Thymus (tissue), 11 donors: ENCODE results near the gene ALKBH6. TPM values are rescaled to one million over a fixed set of nuclear protein-coding genes. Genes with fewer than 3 reads are reported as not detected.
"Not testable (repeated sequence)": the region's sequence is repeated elsewhere in the genome, so short reads cannot be mapped to it uniquely, and the experiment has no call there.

Experiments used
- DNase-seq, 9 donors: peaks; one replicate each; pipeline ENCODE4 v3.0.0-alpha.2; 2013; ENCODE audit warnings: low spot score in 9 of 9, low read depth in 6 of 9, missing footprints in 1 of 9
- H3K27ac ChIP-seq, 2 donors: one replicate each; pipeline ENCODE4 v1.5.1; 2013; ENCODE audit warnings: control low read depth in 1 of 2, low read depth in 1 of 2, low read length in 1 of 2, mild to moderate bottlenecking in 1 of 2, moderate library complexity in 1 of 2
- H3K27me3 ChIP-seq, 2 donors: one replicate each; pipeline ENCODE4 v1.5.1; 2013; ENCODE audit warnings: low read length in 1 of 2; ENCODE audit not compliant: control insufficient read depth in 2 of 2, insufficient read depth in 1 of 2
- H3K36me3 ChIP-seq, 2 donors: one replicate each; pipeline ENCODE4 v1.5.1; 2013; ENCODE audit warnings: low read length in 1 of 2, mild to moderate bottlenecking in 1 of 2, moderate library complexity in 1 of 2; ENCODE audit not compliant: control insufficient read depth in 2 of 2, insufficient read depth in 2 of 2
- H3K4me1 ChIP-seq, 2 donors: one replicate each; pipeline ENCODE4 v1.5.1; 2013; ENCODE audit warnings: low read length in 2 of 2; ENCODE audit not compliant: control insufficient read depth in 2 of 2, insufficient read depth in 2 of 2
- H3K4me3 ChIP-seq, 2 donors: one replicate each; pipeline ENCODE4 v1.5.1; 2013; ENCODE audit warnings: low read length in 2 of 2, control low read depth in 1 of 2, mild to moderate bottlenecking in 1 of 2
- H3K9me3 ChIP-seq, 2 donors: one replicate each; pipeline ENCODE4 v1.5.1; 2013; ENCODE audit warnings: low read length in 1 of 2, mild to moderate bottlenecking in 1 of 2; ENCODE audit not compliant: control insufficient read depth in 2 of 2, insufficient read depth in 1 of 2
- WGBS: extraction: QIAGEN DNeasy Blood & Tissue Kit; methylation state at CpG from one replicate; pipeline ENCODE4 v1.1.7; 2013; 5-methylcytosine and 5-hydroxymethylcytosine counted together
- polyA plus RNA-seq: library from polyadenylated mRNA; stranded (reverse); fragments of 200-250 nt; gene quantifications from one replicate; pipeline ENCODE4 v1.2.3, GENCODE V29; 2013
- total RNA-seq: library from RNA; stranded (reverse); fragments of 120-200 nt; gene quantifications from one replicate; pipeline ENCODE4 v1.2.4, GENCODE V29; 2013
- donor health status: healthy.

Gene ALKBH6
- total and polyA plus RNA-seq, 2 donors: 14.1 to 33.9 TPM

DNA sequence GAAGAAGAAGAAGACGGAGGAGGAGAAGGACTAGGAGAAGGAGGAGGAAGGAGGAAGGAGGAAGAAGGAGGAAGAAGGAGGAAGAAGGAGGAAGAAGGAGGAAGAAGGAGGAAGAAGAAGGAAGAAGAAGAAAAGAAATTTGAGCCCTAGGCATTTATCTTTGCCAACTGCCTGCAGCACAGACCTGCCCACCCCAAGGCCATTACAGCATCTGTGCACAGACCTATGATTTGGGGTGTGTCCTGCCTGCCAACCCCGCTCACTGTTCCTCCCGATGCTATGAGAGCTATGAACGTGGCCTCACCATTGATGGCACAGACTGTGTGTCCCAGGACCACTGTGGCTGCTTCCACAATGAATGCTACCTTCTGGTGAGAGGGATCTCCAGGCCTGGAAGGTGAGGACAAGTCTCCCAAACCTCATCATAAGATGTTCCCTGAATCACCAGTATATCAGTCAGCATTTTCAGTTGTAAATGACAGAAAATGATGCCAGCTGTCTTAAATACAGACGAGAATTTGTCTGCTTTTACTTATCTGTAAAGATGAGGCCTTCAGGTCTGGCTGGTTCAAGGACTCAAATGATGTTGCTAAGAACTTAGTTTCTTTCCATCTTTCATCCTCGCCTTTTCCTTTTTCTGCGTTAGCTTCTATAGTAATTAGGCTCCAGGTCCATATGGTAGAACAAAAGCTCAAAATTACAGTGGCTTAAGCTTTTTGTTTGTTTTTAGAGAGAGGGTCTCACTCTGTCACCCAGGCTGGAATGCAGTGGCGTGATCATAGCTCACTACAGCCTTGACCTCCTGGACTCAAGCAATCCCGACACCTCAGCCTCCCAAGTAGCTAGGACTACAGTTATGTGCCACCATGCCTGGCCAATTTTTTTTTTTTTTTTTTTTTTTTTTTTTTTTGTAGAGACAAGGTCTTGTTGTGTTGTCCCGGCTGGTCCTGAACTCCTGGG, 23.0 kb downstream of the ALKBH6 start:
- Histone ChIP-seq H3K4me1 (peaks cover 12 to 14% of the 10 kb centered on the region in 2 donors), H3K27ac (no peak overlapping the region), H3K9me3 (peaks cover 0 to 1% of the 10 kb centered on the region in 2 donors), H3K4me3 (no peak overlapping the region), H3K27me3 (peaks cover 10 to 46% of the 10 kb centered on the region in 2 donors), H3K36me3 (no peaks in the 10 kb centered on the region)
- no peak for DNase-seq
- 94% methylated on average over 10 of the region's 10 CpGs for WGBS

DNA sequence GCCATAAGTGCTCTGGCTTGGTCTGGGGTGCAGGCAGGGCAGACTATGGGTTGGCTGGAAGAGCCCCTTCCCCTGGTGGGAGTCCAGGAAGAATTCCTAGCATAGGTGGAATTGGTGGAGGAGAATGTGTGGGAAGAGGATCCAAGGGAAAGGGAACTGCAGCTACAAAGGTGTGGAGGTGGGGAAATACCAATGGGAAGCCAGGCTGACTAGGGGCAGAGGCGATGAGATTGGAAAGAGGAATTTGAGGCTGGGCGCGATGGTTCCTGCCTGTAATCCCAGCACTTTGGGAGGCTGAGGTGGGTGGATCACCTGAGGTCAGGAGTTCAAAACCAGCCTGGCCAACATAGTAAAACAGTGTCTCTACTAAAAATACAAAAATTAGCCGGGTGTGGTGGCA, 23.9 kb downstream of the ALKBH6 start:
- no peak for DNase-seq
- 96% methylated on average over 4 of the region's 4 CpGs for WGBS
- peaks cover 6% of the 10 kb centered on the region in 2 donors for H3K4me1 ChIP-seq

DNA sequence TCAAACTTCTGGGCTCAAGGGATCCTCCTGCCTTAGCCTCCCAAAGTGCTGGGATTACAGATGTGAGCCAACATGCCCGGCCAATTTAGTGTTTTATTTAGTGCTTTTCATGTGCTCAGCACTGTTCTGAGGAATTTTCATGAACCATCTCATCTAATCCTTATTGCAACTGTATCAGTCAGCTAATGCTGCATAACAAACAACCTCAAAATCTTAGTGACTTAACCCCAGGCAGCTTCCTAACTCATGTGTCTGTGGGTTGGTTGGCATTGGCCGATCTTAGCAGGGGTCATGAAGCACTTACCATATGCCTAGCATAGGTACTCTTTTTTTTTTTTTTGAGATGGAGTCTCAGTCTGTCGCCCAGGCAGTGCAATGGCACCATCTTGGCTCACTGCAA, 25.2 kb downstream of the ALKBH6 start:
- H3K9me3 ChIP-seq: peaks cover 0 to under 1% of the 10 kb centered on the region in 2 donors
- WGBS: 97% methylated on average over 3 of the region's 3 CpGs
- H3K27ac ChIP-seq: no peak overlapping the region
- DNase-seq: no peak
- H3K27me3 ChIP-seq: peaks cover 10 to 59% of the 10 kb centered on the region in 2 donors
- no peak overlapping the region for H3K4me3 ChIP-seq
- H3K4me1 ChIP-seq: no peaks in the 10 kb centered on the region
- H3K36me3 ChIP-seq: no peaks in the 10 kb centered on the region

More for the DNA sequence above, 23.9 kb downstream of the ALKBH6 start:
- peaks cover 0 to 1% of the 10 kb centered on the region in 2 donors for H3K9me3 ChIP-seq
- H3K27ac ChIP-seq: no peak overlapping the region
- no peak overlapping the region for H3K4me3 ChIP-seq
- no peaks in the 10 kb centered on the region for H3K36me3 ChIP-seq
- H3K27me3 ChIP-seq: peaks cover 10 to 55% of the 10 kb centered on the region in 2 donors

DNA sequence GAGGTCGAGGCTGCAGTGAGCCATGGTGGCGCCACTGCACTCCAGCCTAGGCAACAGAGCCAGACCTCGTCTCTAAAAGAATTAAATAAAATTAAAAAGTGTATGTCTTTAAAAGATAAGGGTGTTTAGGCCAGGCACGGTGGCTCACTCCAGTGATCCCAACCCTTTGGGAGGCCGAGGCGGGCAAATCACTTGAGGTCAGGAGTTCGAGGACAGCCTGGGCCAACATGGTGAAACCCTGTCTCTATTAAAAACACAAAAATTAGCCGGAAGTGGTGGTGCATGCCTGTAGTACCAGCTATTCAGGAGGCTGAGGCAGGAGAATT, 26.5 kb downstream of the ALKBH6 start:
- Histone ChIP-seq H3K9me3 (no peaks in the 10 kb centered on the region), H3K27ac (no peak overlapping the region), H3K4me3 (no peak overlapping the region), H3K27me3 (peaks cover 10 to 60% of the 10 kb centered on the region in 2 donors), H3K36me3 (no peaks in the 10 kb centered on the region), H3K4me1 (no peaks in the 10 kb centered on the region)
- DNase-seq: no peak
- 40% methylated on average over 8 of the region's 8 CpGs for WGBS

DNA sequence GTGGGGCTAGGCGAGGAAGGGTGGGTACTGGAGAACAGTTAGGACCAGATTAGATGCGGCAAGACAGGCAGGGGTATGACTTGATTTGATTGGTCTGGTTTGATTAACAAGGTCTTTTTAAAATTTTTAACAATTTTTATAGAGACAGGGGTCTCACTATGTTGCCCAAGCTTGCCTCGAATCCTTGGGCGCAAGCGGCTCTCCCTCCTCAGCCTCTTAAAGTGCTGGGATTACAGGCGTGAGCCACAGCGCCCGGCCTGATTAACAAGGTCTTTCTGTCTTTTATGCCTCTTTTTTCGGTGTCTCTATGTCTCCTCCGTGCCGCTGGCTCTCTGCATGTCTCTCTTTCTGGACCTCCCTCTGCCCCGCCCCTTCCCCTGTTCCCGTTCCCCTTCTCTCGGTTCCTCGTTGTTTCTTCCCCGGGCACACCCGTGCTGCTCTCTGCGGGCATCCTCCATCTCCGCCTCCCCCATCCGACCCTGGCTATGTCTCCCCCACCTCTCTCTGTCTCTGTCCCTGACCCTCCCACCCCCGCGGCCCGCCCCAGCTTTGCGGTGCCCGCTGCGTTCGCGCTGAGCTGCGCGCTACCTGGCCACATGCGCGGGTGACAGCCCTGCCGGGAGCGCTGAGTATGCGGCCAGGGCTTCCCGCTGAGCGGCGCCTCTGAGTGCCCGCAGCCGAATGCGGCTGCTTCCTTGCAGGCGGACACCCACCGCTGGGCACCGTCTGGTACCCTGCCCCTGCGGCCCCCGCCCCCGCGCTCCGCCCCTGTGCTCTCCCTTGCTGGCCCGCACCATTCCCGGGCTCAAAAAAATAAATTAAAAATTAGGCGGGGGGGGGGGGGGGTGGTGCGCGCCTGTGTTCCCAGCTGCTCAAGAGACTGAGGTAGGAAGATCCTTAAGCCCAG, 27.1 kb downstream of the ALKBH6 start:
- peak overlapping the region in 1 of 2 donors; percentile 31 for H3K4me3 ChIP-seq
- peaks cover 10 to 60% of the 10 kb centered on the region in 2 donors for H3K27me3 ChIP-seq
- no peak for DNase-seq

DNA sequence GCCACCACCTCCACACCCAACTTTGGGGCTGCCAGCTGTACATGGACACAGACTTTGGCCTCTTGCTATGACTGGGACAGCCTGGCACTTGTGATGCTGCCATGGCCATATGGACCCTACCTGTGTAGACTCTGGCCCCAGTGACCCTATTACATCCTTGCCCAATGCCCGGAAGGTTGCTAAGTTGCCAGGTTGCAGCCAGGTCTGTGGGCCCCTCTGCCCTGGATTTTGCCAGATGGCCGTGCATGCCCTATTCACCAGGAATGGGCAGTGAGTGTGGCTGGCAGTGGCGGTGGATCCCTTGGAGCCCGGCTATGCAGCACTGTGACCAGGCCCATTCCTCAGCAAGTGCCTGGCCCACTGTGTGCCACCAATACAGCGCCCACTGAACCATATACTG, 27.9 kb downstream of the ALKBH6 start:
- Histone ChIP-seq H3K27ac (no peak overlapping the region), H3K36me3 (no peaks in the 10 kb centered on the region), H3K4me1 (no peaks in the 10 kb centered on the region), H3K27me3 (peaks cover 10 to 60% of the 10 kb centered on the region in 2 donors), H3K9me3 (no peaks in the 10 kb centered on the region), H3K4me3 (no peak overlapping the region)
- no peak for DNase-seq
- WGBS: 95% methylated on average over 5 of the region's 5 CpGs

More for the DNA sequence above, 27.1 kb downstream of the ALKBH6 start:
- WGBS: 9% methylated on average over 54 of the region's 54 CpGs
- no peaks in the 10 kb centered on the region for H3K4me1 ChIP-seq
- H3K27ac ChIP-seq: no peak overlapping the region
- no peaks in the 10 kb centered on the region for H3K36me3 ChIP-seq
- H3K9me3 ChIP-seq: no peaks in the 10 kb centered on the region

DNA sequence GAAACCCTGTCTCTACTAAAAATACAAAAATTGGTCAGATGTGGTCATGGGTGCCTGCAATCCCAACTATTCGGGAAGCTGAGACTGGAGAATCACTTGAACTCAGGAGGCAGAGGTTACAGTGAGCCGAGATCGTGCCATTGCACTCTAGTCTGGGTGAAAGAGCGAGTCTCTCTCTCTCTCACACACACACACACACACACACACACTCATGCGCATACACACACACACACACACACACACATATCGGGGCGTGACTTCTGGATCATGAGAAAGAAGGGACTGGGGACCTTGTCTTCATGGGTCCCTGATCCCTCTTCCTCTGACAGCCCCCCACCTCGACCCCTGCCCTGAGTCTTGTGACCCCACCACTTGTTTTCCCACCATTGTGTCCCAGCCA, 30.8 kb downstream of the ALKBH6 start:
- no peak for DNase-seq
- Histone ChIP-seq H3K4me1 (no peaks in the 10 kb centered on the region), H3K9me3 (no peaks in the 10 kb centered on the region), H3K27me3 (peaks cover 8 to 48% of the 10 kb centered on the region in 2 donors), H3K27ac (no peak overlapping the region), H3K4me3 (no peak overlapping the region), H3K36me3 (no peaks in the 10 kb centered on the region)
- whole genome bisulfite sequencing: 83% methylated on average over 8 of the region's 8 CpGs

DNA sequence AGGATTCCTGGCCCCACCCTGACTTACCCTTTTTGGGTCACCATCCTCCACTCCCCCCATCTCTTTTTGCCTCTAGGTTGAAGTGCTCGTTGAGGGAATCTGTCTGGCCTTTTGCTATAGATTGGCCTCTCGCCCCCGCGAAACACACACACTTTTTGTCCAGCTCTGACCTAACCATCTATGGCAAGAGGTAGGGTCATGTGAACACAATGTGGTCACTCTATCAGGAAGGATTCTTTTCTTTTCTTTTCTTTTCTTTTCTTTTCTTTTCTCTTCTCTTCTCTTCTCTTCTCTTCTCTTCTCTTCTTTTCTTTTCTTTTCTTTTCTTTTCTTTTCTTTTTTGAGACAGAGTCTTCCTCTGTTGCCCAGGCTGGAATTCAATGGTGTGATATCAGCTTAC, 33.0 kb downstream of the ALKBH6 start:
- H3K4me1 ChIP-seq, H3K36me3 ChIP-seq, H3K4me3 ChIP-seq, H3K27ac ChIP-seq, DNase-seq, H3K9me3 ChIP-seq: not testable (repeated sequence)
- peaks cover 0 to 29% of the 10 kb centered on the region in 2 donors for H3K27me3 ChIP-seq
- 90% methylated on average over 4 of the region's 4 CpGs for WGBS
